IPS-18c (cell line): ENCODE measurements around the gene PLVAP.
A peak's percentile ranks its signal among the peaks of the same experiment; 100 is the strongest.

Experiments used
- H3K4me3 ChIP-seq: 2 replicates; pipeline ENCODE4 v1.7.0; 2013; ENCODE audit warnings: low read depth, mild to moderate bottlenecking, low read length, moderate library complexity; ENCODE audit not compliant: insufficient read depth
- H3K9me3 ChIP-seq: one replicate; pipeline ENCODE4 v1.6.1; 2013; ENCODE audit warnings: mild to moderate bottlenecking, low read length, moderate library complexity; ENCODE audit not compliant: control insufficient read depth, insufficient read depth

Gene PLVAP

GRCh38 chr19:17376935-17377600 lies at the start of gene PLVAP:
TSS of gene PLVAP (minus strand) at chr19:17377342. CDS start at chr19:17377288, 54 bp downstream.
- no peaks in the 10 kb centered on the region for H3K9me3 ChIP-seq
- no peak within 1 kb of the TSS for H3K4me3 ChIP-seq

GRCh38 chr19:17424743-17425365 lies 47.7 kb upstream of the PLVAP start:
- Histone ChIP-seq H3K4me3 (peak overlapping the region; percentile 38; the same call in 1 of the 2 replicates), H3K9me3 (no peaks in the 10 kb centered on the region)

GRCh38 chr19:17423429-17424208 lies 46.5 kb upstream of the PLVAP start:
- Histone ChIP-seq H3K9me3 (no peaks in the 10 kb centered on the region), H3K4me3 (no peak overlapping the region)

- no peak overlapping the region for H3K4me3 ChIP-seq
- H3K9me3 ChIP-seq = no peaks in the 10 kb centered on the region
These were observed 44.8 kb upstream of the PLVAP start for GRCh38 chr19:17421942-17422341.

- Histone ChIP-seq H3K4me3 (peak overlapping the region; percentile 70), H3K9me3 (no peaks in the 10 kb centered on the region)
These were observed 43.4 kb upstream of the PLVAP start for GRCh38 chr19:17420475-17420924.

GRCh38 chr19:17419621-17420474 lies 42.7 kb upstream of the PLVAP start, which contains the start of gene MVB12A:
TSS of gene MVB12A (plus strand) at chr19:17420047. CDS start at chr19:17420136, 89 bp downstream.
- Histone ChIP-seq H3K4me3 (peak within 1 kb of the TSS; percentile 70), H3K9me3 (no peaks in the 10 kb centered on the region)

GRCh38 chr19:17419154-17419620 lies 42.0 kb upstream of the PLVAP start:
- Histone ChIP-seq H3K4me3 (peak overlapping the region; percentile 34; the same call in 1 of the 2 replicates), H3K9me3 (peaks cover 4% of the 10 kb centered on the region)

GRCh38 chr19:17418710-17419109 lies 41.6 kb upstream of the PLVAP start:
- no peak overlapping the region for H3K4me3 ChIP-seq
- peaks cover 4% of the 10 kb centered on the region for H3K9me3 ChIP-seq

GRCh38 chr19:17415121-17415520 lies 38.0 kb upstream of the PLVAP start:
- H3K4me3 ChIP-seq = no peak overlapping the region; the same call in 1 of the 2 replicates
- H3K9me3 ChIP-seq = peaks cover 4% of the 10 kb centered on the region

- no peak overlapping the region for H3K4me3 ChIP-seq
- H3K9me3 ChIP-seq = peaks cover 4% of the 10 kb centered on the region
These were observed 37.0 kb upstream of the PLVAP start for GRCh38 chr19:17414097-17414496.

- Histone ChIP-seq H3K9me3 (peaks cover 4% of the 10 kb centered on the region), H3K4me3 (no peak overlapping the region)
These were observed 34.7 kb upstream of the PLVAP start for GRCh38 chr19:17411801-17412200.

- peaks cover 4% of the 10 kb centered on the region for H3K9me3 ChIP-seq
These were observed 32.8 kb upstream of the PLVAP start for GRCh38 chr19:17409990-17410389.

GRCh38 chr19:17406887-17407196 lies 29.7 kb upstream of the PLVAP start:
- H3K4me3 ChIP-seq = no peak overlapping the region
- H3K9me3 ChIP-seq = no peaks in the 10 kb centered on the region

More at GRCh38 chr19:17409990-17410389, 32.8 kb upstream of the PLVAP start:
- no peak overlapping the region for H3K4me3 ChIP-seq

- H3K9me3 ChIP-seq = no peaks in the 10 kb centered on the region
- no peak overlapping the region for H3K4me3 ChIP-seq
These were observed 29.1 kb upstream of the PLVAP start for GRCh38 chr19:17406046-17406886.

GRCh38 chr19:17405250-17406045 lies 28.3 kb upstream of the PLVAP start, which contains the start of gene BST2:
TSS of gene BST2 (minus strand) at chr19:17405630. CDS start at chr19:17405575, 55 bp downstream.
- Histone ChIP-seq H3K4me3 (peak within 1 kb of the TSS; percentile 58; the same call in 1 of the 2 replicates), H3K9me3 (no peaks in the 10 kb centered on the region)
